Esophagus muscularis mucosa (tissue), 4 donors: Measurements from ENCODE around the gene TIMMDC1. TPM values are rescaled to one million over a fixed set of nuclear protein-coding genes. Genes with fewer than 3 reads are reported as not detected.

ENCODE experiments used
- DNase-seq: peaks from one replicate; pipeline ENCODE4 v3.0.0-alpha.2; 2017; ENCODE audit errors: extremely low spot score
- H3K27ac ChIP-seq, 4 donors: fragments of 200-600 bp; sonication (generic); replicated peaks in 1 of 4; 1 replicate in 3 of 4; 2 replicates in 1 of 4; pipeline ENCODE4 v1.5.1; 2016 to 2019; ENCODE audit warnings: mild to moderate bottlenecking in 1 of 4
- H3K27me3 ChIP-seq, 4 donors: fragments of 200-600 bp; sonication (generic); one replicate each; pipeline versions ENCODE4 v1.5.1 to v1.6.0; 2016 to 2019
- H3K36me3 ChIP-seq, 4 donors: fragments of 200-600 bp; sonication (generic); one replicate each; pipeline ENCODE4 v1.5.1; 2016 to 2019
- H3K4me1 ChIP-seq, 4 donors: fragments of 200-600 bp; sonication (generic); one replicate each; pipeline ENCODE4 v1.5.1; 2016 to 2019
- H3K4me3 ChIP-seq, 4 donors: fragments of 200-600 bp; sonication (generic); 1 replicate in 2 of 4; 2 replicates in 2 of 4; pipeline ENCODE4 v1.5.1; 2016 to 2019; ENCODE audit warnings: mild to moderate bottlenecking in 4 of 4, moderate library complexity in 1 of 4
- H3K9me3 ChIP-seq, 4 donors: fragments of 200-600 bp; sonication (generic); 1 replicate in 3 of 4; 2 replicates in 1 of 4; pipeline ENCODE4 v1.5.1; 2016 to 2019
- CTCF ChIP-seq, 3 experiments: fragments of 200-600 bp in 2 of 3; fragments of 450-650 bp in 1 of 3; sonication (generic) in 2 of 3; IDR thresholded peaks; one replicate each; pipeline ENCODE4 v1.5.1; 2017 to 2019; ENCODE audit warnings: antibody characterized with exemption in 3 of 3, mild to moderate bottlenecking in 2 of 3, moderate library complexity in 1 of 3
- EP300 ChIP-seq: sonication (generic); formaldehyde crosslinking; IDR thresholded peaks from one replicate; pipeline ENCODE4 v1.6.1; 2017; ENCODE audit warnings: antibody characterized with exemption
- POLR2A ChIP-seq: fragments of 450-650 bp; IDR thresholded peaks from one replicate; pipeline ENCODE4 v1.6.1; 2017; ENCODE audit warnings: antibody characterized with exemption, moderate library complexity, mild to moderate bottlenecking, low read depth
- POLR2AphosphoS5 ChIP-seq, 2 donors: sonication (generic); formaldehyde crosslinking; IDR thresholded peaks; one replicate each; pipeline ENCODE4 v1.6.1; 2017; ENCODE audit warnings: antibody characterized with exemption in 2 of 2
- WGBS: methylation state at CpG from one replicate; pipeline ENCODE4 v1.1.5; 2018; 5-methylcytosine and 5-hydroxymethylcytosine counted together
- intact Hi-C: fragments of 100-400 bp; cut with DNase I; formaldehyde crosslinking; loops from one replicate; pipeline ENCODE4 v1.15.1; 2023
- total RNA-seq, 4 donors: library from RNA; depleted of rRNA; stranded (reverse); fragments of >200 nt; gene quantifications; one replicate each; pipeline versions ENCODE4 v1.1.0 to v1.2.1, GENCODE V29; 2016

Gene TIMMDC1
- total RNA-seq, 4 donors from 2014 or later = 45.7 to 63.9 (median 54.7) TPM

DNA sequence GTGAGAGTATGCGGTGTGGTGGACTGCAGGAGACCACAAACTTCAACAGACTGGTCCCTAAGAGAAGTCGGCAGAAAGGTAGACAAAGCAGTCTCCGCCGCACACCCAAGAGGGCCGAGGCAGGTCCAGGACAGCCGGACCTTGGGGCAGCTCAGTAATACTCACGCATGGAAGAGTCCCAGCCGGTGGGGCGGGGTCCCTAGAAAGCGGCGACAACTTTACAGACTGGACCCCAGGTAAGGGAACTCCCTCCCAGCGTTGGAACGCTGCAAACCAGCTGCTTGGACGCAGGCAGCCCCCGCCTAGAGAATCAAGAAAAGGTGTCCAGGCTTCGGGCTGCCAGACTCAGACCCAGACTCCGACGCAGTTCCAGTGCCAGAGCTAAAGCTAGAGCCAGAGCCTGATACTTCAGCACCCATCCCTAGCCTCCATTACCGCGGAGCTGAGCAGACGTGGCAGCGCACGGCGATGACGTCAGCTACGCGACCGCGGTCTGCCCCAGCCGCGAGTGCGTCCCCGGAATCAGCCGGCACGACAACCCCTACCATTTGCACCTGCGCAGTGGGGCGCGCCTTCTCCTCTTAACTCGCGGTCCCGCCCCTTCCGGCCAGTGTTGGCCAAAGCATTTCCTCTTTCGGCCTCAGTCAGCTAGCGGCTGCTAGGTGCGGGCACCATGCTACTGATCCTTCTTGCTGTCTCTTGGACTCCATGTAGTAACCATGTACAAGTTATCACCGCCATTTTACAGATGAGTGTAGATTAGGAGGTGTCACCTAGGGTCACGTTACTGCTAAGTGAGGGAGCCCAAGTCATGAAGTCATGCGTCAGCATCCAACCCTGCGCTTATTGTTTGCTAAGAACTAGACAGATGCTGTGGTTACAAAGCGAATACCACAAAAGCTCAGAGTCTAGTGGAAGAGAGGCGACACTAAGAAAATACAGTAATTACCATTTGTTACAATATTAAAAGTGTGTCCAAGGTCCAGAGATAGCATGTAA is 34.9 kb upstream of the TIMMDC1 start, which contains the start of gene TMEM39A:
TSS of gene TMEM39A (minus strand) at position 445 of the 999 bp plus-strand sequence. CDS start 1,541 bp downstream, outside the sequence.
- H3K27ac ChIP-seq = peak within 1 kb of the TSS; percentile 80 to 87 (median 84)
- 14% methylated on average over 18 of the region's 51 CpGs for WGBS
- peaks cover 5 to 35% (median 20%) of the 10 kb centered on the region in 4 donors for H3K36me3 ChIP-seq
- peak within 1 kb of the TSS; percentile 69 to 98 (median 80) for H3K4me3 ChIP-seq
- DNase-seq = peak; percentile 100
- no peaks in the 10 kb centered on the region for H3K27me3 ChIP-seq
- intact Hi-C loops = loop anchor here (5.0 to 10.0 kb wide), 2 partner anchors 169 to 219 kb away; partner anchors contain the start of gene ARHGAP31
- H3K4me1 ChIP-seq = peaks cover 25 to 50% (median 40%) of the 10 kb centered on the region in 4 donors
- H3K9me3 ChIP-seq = no peaks in the 10 kb centered on the region
- TF ChIP-seq EP300 (no peak), POLR2A (peak; percentile 77), POLR2AphosphoS5 (IDR thresholded peaks at IDR 0.05) (peak; percentile 99), CTCF (IDR thresholded peaks at IDR 0.05) (peak in 2 of 3 experiments; percentile 20 to 25)

DNA sequence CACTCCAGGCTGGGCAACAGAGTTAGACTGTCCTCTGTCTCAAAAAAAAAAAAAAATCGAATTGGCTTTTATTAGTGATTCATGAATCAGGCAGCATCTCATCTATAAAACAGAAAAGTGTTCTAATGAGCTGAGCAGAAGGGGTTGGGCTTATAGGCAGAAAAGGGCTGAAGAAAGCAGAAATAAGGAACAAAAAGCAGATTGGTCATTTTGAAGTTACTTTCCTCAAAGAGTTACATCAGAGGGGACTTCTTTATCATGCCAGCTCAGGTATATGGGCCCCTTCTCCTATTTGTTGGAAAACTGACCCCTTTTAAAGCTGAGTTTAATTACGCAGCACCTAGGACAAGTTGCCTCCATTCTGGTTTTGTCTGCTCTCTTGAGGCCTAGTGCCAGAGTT is 30.3 kb upstream of the TIMMDC1 start:
- Histone ChIP-seq H3K27me3 (no peaks in the 10 kb centered on the region), H3K9me3 (no peaks in the 10 kb centered on the region), H3K27ac (peak overlapping the region in 3 of 4 donors; percentile 76 to 85 (median 79)), H3K4me1 (peaks cover 18 to 34% (median 22%) of the 10 kb centered on the region in 4 donors), H3K4me3 (peak overlapping the region in 3 of 4 donors; percentile 77 to 99 (median 95)), H3K36me3 (peaks cover 0 to 23% (median 14%) of the 10 kb centered on the region in 4 donors)
- no peak for TF ChIP-seq POLR2AphosphoS5 (IDR thresholded peaks at IDR 0.05)
- TF ChIP-seq EP300 = no peak
- TF ChIP-seq CTCF (IDR thresholded peaks at IDR 0.05) = no peak
- no peak for TF ChIP-seq POLR2A
- WGBS = 89% methylated on average over 2 of the region's 2 CpGs
- no peak for DNase-seq
- intact Hi-C loops = loop anchor here (10.0 kb wide), 1 partner anchor 173 kb away; the partner anchor contains the start of gene ARHGAP31

GRCh38 chr3:119469418-119470189 is 28.7 kb upstream of the TIMMDC1 start:
- no peaks in the 10 kb centered on the region for H3K27me3 ChIP-seq
- intact Hi-C loops = loop anchor here (10.0 kb wide), 1 partner anchor 175 kb away; the partner anchor contains the start of gene ARHGAP31
- H3K27ac ChIP-seq = peak overlapping the region; percentile 72 to 85 (median 78)
- DNase-seq = no peak
- TF ChIP-seq CTCF (IDR thresholded peaks at IDR 0.05) = no peak
- TF ChIP-seq POLR2A = no peak
- no peak for TF ChIP-seq EP300
- no peak for TF ChIP-seq POLR2AphosphoS5 (IDR thresholded peaks at IDR 0.05)
- peaks cover 12 to 28% (median 16%) of the 10 kb centered on the region in 4 donors for H3K4me1 ChIP-seq
- no peaks in the 10 kb centered on the region for H3K9me3 ChIP-seq
- peaks cover 9 to 37% (median 21%) of the 10 kb centered on the region in 4 donors for H3K36me3 ChIP-seq
- peak overlapping the region; percentile 77 to 99 (median 86) for H3K4me3 ChIP-seq
- 15% methylated on average over 10 of the region's 16 CpGs for WGBS

DNA sequence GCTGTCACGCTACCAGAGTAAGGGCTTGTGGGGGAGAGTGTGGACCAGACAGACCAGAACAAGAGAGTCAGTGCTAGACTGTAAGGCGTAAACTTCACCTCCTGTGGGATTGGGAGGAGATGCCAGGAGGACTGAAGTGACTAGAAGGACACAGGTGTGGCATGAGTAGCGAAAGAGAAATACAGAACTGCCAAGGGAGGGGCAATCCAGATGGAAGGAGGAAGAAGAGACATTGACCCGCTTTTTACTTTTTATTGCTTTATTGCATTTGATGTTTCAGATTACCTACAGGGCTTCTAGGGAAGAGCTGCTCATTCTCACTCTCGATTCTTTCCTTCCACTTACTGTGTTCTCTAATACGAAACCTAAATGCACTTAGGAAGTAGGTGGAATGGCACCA is 27.5 kb upstream of the TIMMDC1 start:
- intact Hi-C loops = no loop called here
- peaks cover 12 to 28% (median 16%) of the 10 kb centered on the region in 4 donors for H3K4me1 ChIP-seq
- H3K27ac ChIP-seq = no peak overlapping the region
- H3K36me3 ChIP-seq = peaks cover 10 to 46% (median 30%) of the 10 kb centered on the region in 4 donors
- no peaks in the 10 kb centered on the region for H3K27me3 ChIP-seq
- H3K4me3 ChIP-seq = no peak overlapping the region
- 96% methylated on average over 6 of the region's 6 CpGs for WGBS
- TF ChIP-seq EP300 = no peak
- no peak for TF ChIP-seq POLR2A
- no peak for TF ChIP-seq CTCF (IDR thresholded peaks at IDR 0.05)
- no peak for TF ChIP-seq POLR2AphosphoS5 (IDR thresholded peaks at IDR 0.05)
- no peak for DNase-seq
- H3K9me3 ChIP-seq = no peaks in the 10 kb centered on the region
